B cell (primary cell): ENCODE results near the gene ANO9. TPM values are rescaled to one million over a fixed set of nuclear protein-coding genes. Genes with fewer than 3 reads are reported as not detected.

ENCODE experiments used
- ATAC-seq: fragments of 200-7000 bp; cut with Tn5 transposase; one replicate; pipeline ENCODE4 v1.10.0; 2021; ENCODE audit warnings: low read depth, mild to moderate bottlenecking, moderate number of reproducible peaks, moderate library complexity
- CTCF ChIA-PET: fragments of 350-600 bp; sonication (Branson Sonifier 250); formaldehyde crosslinking; loops from one replicate; lab custom pipeline; 2021; ENCODE audit warnings: antibody characterized with exemption, inconsistent platforms; lab: Charles Lee
- POLR2A ChIA-PET: fragments of 350-600 bp; sonication (Branson Sonifier 250); formaldehyde crosslinking; loops from one replicate; lab custom pipeline; 2021; ENCODE audit warnings: antibody characterized with exemption; lab: Charles Lee
- DNase-seq: peaks from one replicate; pipeline ENCODE4 v3.0.0; 2013
- H2AFZ ChIP-seq: 2 replicates; pipeline ENCODE4 v1.6.1; 2012; ENCODE audit warnings: mild to moderate bottlenecking, low read depth, low read length; ENCODE audit not compliant: insufficient read depth, poor library complexity, severe bottlenecking
- H3K27ac ChIP-seq, 2 donors: 1 replicate in 1 of 2; 2 replicates in 1 of 2; pipeline ENCODE4 v1.5.1; 2012 to 2013; ENCODE audit warnings: low read length in 2 of 2, mild to moderate bottlenecking in 2 of 2, moderate library complexity in 1 of 2
- H3K27me3 ChIP-seq, 4 experiments: fragments of 200-600 bp in 1 of 4; sonication (generic) in 1 of 4; replicated peaks in 1 of 4; 1 replicate in 2 of 4; 2 replicates in 2 of 4; pipeline versions ENCODE4 v1.6.1 to v1.7.0; 2013 to 2016; ENCODE audit warnings: low read length in 3 of 4, mild to moderate bottlenecking in 2 of 4, mixed read lengths in 1 of 4, moderate library complexity in 1 of 4; ENCODE audit not compliant: insufficient read depth in 4 of 4, control insufficient read depth in 3 of 4; ENCODE audit errors: control extremely low read depth in 1 of 4
- H3K36me3 ChIP-seq, 2 experiments: replicated peaks in 1 of 2; 1 replicate in 1 of 2; 2 replicates in 1 of 2; pipeline versions ENCODE4 v1.6.1 to v1.7.1; 2013; ENCODE audit warnings: low read length in 1 of 2; ENCODE audit not compliant: insufficient read depth in 2 of 2, control insufficient read depth in 1 of 2; ENCODE audit errors: control extremely low read depth in 1 of 2, extremely low read depth in 1 of 2
- H3K4me1 ChIP-seq, 2 donors: fragments of 200-600 bp in 1 of 2; sonication (generic) in 1 of 2; 1 replicate in 1 of 2; 2 replicates in 1 of 2; pipeline versions ENCODE4 v1.5.1 to v1.6.1; 2013 to 2017; ENCODE audit warnings: low read length in 2 of 2; ENCODE audit not compliant: control insufficient read depth in 2 of 2, insufficient read depth in 2 of 2
- H3K4me2 ChIP-seq: replicated peaks from 2 replicates; pipeline ENCODE3; 2012; ENCODE audit warnings: mild to moderate bottlenecking, low read depth, low read length; ENCODE audit not compliant: poor library complexity, severe bottlenecking
- H3K4me3 ChIP-seq, 5 experiments: fragments of 200-600 bp in 1 of 5; sonication (generic) in 1 of 5; 1 replicate in 3 of 5; 2 replicates in 2 of 5; pipeline versions ENCODE4 v1.5.1 to v1.7.0; 2011 to 2016; ENCODE audit warnings: low read length in 4 of 5, mild to moderate bottlenecking in 4 of 5, low read depth in 2 of 5, control low read depth in 1 of 5, moderate library complexity in 1 of 5; ENCODE audit not compliant: insufficient read depth in 1 of 5; ENCODE audit errors: control extremely low read depth in 1 of 5, extremely low read depth in 1 of 5
- H3K79me2 ChIP-seq: fragments of 200-600 bp; sonication (generic); one replicate; pipeline ENCODE4 v1.6.0; 2016; ENCODE audit warnings: low read length; ENCODE audit not compliant: control insufficient read depth, insufficient read depth
- H3K9ac ChIP-seq: fragments of 200-600 bp; sonication (generic); 2 replicates; pipeline ENCODE4 v1.6.1; 2017; ENCODE audit warnings: mild to moderate bottlenecking, low read length, moderate library complexity
- H3K9me3 ChIP-seq, 3 donors: one replicate each; pipeline versions ENCODE4 v1.6.1 to v1.7.1; 2013; ENCODE audit warnings: low read length in 2 of 3; ENCODE audit not compliant: control insufficient read depth in 2 of 3, insufficient read depth in 1 of 3; ENCODE audit errors: control extremely low read depth in 1 of 3
- H4K20me1 ChIP-seq: 2 replicates; pipeline ENCODE4 v1.6.0; 2012; ENCODE audit warnings: mild to moderate bottlenecking, low read length; ENCODE audit not compliant: insufficient read depth, control insufficient read depth, poor library complexity, severe bottlenecking
- H3K27ac Mint-ChIP-seq: one replicate; pipeline ENCODE4 v1.8.0; 2021; ENCODE audit warnings: mixed read lengths
- H3K27me3 Mint-ChIP-seq: one replicate; pipeline ENCODE4 v1.8.0; 2021; ENCODE audit warnings: mixed read lengths
- H3K4me1 Mint-ChIP-seq: one replicate; pipeline ENCODE4 v1.8.0; 2021; ENCODE audit warnings: mixed read lengths
- H3K4me3 Mint-ChIP-seq: one replicate; pipeline ENCODE4 v1.8.0; 2021; ENCODE audit warnings: mixed read lengths
- H3K9me3 Mint-ChIP-seq: one replicate; pipeline ENCODE4 v1.8.0; 2022; ENCODE audit warnings: mixed read lengths; ENCODE audit not compliant: insufficient read depth
- EZH2 ChIP-seq: IDR thresholded peaks from 2 replicates; pipeline ENCODE4 v1.6.1; 2012; ENCODE audit warnings: borderline replicate concordance, low read depth, mild to moderate bottlenecking, moderate library complexity, low read length; ENCODE audit not compliant: insufficient read depth, poor library complexity, severe bottlenecking
- WGBS: methylation state at CpG from one replicate; pipeline ENCODE4 v1.1.5; 2013; ENCODE audit warnings: missing lambda C conversion rate; ENCODE audit not compliant: insufficient coverage; 5-methylcytosine and 5-hydroxymethylcytosine counted together
- intact Hi-C: fragments of 100-400 bp; cut with micrococcal nuclease; formaldehyde crosslinking; loops from one replicate; pipeline ENCODE4 v1.10.0; 2022
- polyA plus RNA-seq: library from polyadenylated mRNA; depleted of rRNA; stranded (reverse); fragments of >200 nt; gene quantifications from 2 replicates; pipeline ENCODE4 v1.2.3, GENCODE V29; 2012
- total RNA-seq, 2 donors: library from RNA; stranded (reverse); fragments of 120-200 nt in 1 of 2; gene quantifications; 1 replicate in 1 of 2; 2 replicates in 1 of 2; pipeline versions ENCODE4 v1.2.3 to v1.2.4, GENCODE V29; 2013 to 2022
- TF ChIP-seq, protein P1 (sequence below): fragments of 200-600 bp; IDR thresholded peaks from one replicate; pipeline ENCODE4 v1.8.0; 2022; ENCODE audit warnings: antibody characterized with exemption, mild to moderate bottlenecking

The ANO9 gene
- total and polyA plus RNA-seq, 2 donors (not counting 1 experiment from before 2014, with no cell fraction given) = 62.0 to 107 TPM

DNA sequence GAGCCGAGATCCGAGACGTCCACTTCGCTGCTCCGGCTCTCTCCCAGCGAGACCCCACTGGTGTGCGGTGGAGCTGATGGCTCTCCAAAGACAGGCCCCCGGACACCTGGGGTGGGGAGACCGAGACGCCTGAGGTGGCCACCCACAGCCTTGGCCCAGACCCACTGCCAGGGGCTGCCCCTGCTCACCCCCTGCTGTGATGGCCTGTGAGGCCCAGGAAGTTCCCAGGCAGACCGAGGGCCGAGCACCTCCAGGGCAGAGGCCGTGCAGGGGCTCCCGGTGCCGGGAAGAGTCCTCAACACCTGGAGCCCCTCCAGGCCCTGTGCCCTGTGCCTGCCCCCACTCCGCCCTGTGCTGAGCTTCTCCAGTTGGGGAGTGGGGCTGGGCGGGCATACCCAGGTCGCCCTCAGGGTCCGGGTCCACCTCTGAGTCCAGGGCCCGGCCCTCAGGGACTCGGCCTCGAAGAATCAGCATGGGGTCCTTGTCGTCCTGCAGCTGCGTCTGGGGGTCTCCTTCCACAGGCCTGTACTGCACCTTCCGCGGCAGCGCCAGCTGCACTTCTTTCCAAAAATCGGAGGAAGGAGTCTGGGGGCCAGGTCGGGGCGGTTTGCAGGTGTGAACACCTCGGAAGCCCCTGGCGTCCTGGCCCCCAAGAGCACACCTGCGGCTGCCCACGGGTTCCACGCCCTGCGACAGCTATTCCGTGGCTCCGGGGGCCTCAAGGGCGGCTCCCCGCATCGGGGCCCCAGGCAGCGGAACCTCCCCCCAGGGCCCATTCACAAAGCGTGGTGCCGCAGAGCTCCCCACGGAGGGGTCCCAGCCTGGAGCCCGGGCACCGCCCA lies 35.6 kb downstream of the ANO9 start:
- 76% methylated on average over 47 of the region's 47 CpGs for WGBS
- Histone ChIP-seq H3K9me3 (peaks cover 0 to 6% (median 0%) of the 10 kb centered on the region in 3 donors), H3K4me1 (peaks cover 7 to 19% of the 10 kb centered on the region in 2 donors), H3K27ac (peak overlapping the region; percentile 25 to 67), H3K9ac (peak overlapping the region; percentile 71), H2AFZ (peak overlapping the region; percentile 68), H3K36me3 (no peaks in the 10 kb centered on the region), H3K27me3 (peaks cover 0 to 11% (median 0%) of the 10 kb centered on the region in 4 experiments), H3K79me2 (no peaks in the 10 kb centered on the region), H3K4me2 (peak overlapping the region; percentile 97), H4K20me1 (peaks cover 10% of the 10 kb centered on the region), H3K4me3 (peak overlapping the region in 4 of 5 experiments; percentile 40 to 63 (median 54))
- H3K4me1 Mint-ChIP-seq = peaks cover 7% of the 10 kb centered on the region
- H3K27ac Mint-ChIP-seq = peak overlapping the region; percentile 59
- H3K9me3 Mint-ChIP-seq = no peaks in the 10 kb centered on the region
- TF ChIP-seq, protein P1, sequence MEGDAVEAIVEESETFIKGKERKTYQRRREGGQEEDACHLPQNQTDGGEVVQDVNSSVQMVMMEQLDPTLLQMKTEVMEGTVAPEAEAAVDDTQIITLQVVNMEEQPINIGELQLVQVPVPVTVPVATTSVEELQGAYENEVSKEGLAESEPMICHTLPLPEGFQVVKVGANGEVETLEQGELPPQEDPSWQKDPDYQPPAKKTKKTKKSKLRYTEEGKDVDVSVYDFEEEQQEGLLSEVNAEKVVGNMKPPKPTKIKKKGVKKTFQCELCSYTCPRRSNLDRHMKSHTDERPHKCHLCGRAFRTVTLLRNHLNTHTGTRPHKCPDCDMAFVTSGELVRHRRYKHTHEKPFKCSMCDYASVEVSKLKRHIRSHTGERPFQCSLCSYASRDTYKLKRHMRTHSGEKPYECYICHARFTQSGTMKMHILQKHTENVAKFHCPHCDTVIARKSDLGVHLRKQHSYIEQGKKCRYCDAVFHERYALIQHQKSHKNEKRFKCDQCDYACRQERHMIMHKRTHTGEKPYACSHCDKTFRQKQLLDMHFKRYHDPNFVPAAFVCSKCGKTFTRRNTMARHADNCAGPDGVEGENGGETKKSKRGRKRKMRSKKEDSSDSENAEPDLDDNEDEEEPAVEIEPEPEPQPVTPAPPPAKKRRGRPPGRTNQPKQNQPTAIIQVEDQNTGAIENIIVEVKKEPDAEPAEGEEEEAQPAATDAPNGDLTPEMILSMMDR = no peak
- TF ChIP-seq EZH2 = no peak
- H3K4me3 Mint-ChIP-seq = peak overlapping the region; percentile 63
- DNase-seq = peak; percentile 38
- no peaks in the 10 kb centered on the region for H3K27me3 Mint-ChIP-seq
- intact Hi-C loops = no loop called here
- ChIA-PET POLR2A (interaction anchor here (0.6 to 2.2 kb wide), 13 partner anchors 9 to 977 kb away, joined by 3 to 23 read pairs (median 6); partner anchors contain the start of genes BET1L, HRAS, LRRC56 and PHRF1), CTCF (interaction anchor here (0.8 to 3.0 kb wide), 9 partner anchors 9 to 400 kb away, joined by 3 to 34 read pairs (median 3); partner anchors contain the start of genes BET1L, LRRC56, PTDSS2 and RIC8A)
- no peak for ATAC-seq
